Measurements from ENCODE around the gene SETD1B. TPM values are rescaled to one million over a fixed set of nuclear protein-coding genes. Genes with fewer than 3 reads are reported as not detected.

The SETD1B gene
- total and polyA plus RNA-seq, 2 donors (not counting 3 experiments of a cell fraction or from before 2014, with no cell fraction given) = 2.6 to 27.0 TPM

DNA sequence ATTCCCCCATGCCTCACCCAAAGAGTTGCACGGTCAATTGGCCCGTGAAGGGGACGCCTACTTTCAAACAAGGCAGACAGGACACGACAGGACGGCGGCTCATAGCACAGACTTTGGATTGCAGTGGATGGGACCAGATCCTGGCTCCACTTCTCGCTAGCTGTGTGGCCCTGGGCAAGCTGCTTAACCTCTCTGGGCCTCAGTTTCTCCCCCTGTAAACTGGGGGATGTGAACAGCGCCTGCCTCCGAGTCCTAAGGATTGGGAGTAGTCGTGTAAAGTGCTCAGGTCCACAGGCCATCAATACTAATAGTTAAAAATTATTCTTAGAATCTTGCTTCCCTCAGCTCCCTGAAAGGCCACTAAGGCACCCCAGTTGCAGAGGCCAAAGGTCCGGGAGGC is 23.4 kb upstream of the SETD1B start:
- POLR2A ChIA-PET = no interaction called here
- CTCF ChIA-PET = interaction anchor here (0.7 to 10.2 kb wide), 2 partner anchors 9 to 13 kb away, joined by 3 to 173 read pairs; partner anchors contain the start of gene RHOF

DNA sequence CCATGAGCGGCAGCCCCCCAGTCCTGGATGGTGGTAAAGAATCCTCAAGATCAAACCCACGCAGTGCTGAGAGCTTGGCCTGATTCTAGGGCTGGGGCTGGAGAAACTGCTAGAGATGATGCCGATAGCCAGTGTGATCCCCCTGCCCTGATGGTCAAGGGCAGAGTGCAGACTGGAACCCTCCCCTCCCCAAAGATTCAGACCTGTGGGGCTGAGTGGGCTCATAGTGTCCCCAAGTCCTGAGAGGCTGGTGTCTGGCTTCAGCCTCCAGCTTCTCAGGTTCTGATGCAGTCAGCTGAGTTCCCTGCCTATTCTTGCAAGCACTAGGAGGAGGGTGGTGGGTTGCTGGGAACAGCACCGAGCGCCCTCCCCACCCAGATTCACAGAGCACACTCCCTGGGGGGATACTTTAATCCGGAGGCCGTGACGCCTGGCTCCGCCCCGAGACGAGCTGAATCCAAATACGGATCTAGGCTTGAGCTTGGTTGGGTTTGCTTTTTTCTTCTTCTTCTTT is 22.3 kb upstream of the SETD1B start:
- no peaks in the 10 kb centered on the region for H4K20me1 ChIP-seq (replicated peaks; ENCODE audit: control insufficient read depth, extremely low read depth, insufficient read depth, low read length)
- TF ChIP-seq EZH2 (IDR thresholded peaks at IDR 0.05; ENCODE audit: borderline replicate concordance, low read depth, low read length, severe bottlenecking) (no peak), FOS (IDR thresholded peaks at IDR 0.05; ENCODE audit: borderline replicate concordance, insufficient read depth, low read length) (no peak), GATA2 (IDR thresholded peaks at IDR 0.05; ENCODE audit: insufficient read depth, insufficient read length, low read depth, low read length) (no peak), JUN (IDR thresholded peaks at IDR 0.05; ENCODE audit: borderline replicate concordance, insufficient read depth, insufficient read length, low read depth) (no peak), POLR2A (IDR thresholded peaks at IDR 0.05; ENCODE audit: low read depth, low read length) (no peak), MYC (IDR thresholded peaks at IDR 0.05; ENCODE audit: low read depth, low read length) (no peak), POLR2AphosphoS5 (IDR thresholded peaks at IDR 0.05; ENCODE audit: insufficient read depth, low read depth, low read length) (no peak)
- TF ChIP-seq, protein P1, sequence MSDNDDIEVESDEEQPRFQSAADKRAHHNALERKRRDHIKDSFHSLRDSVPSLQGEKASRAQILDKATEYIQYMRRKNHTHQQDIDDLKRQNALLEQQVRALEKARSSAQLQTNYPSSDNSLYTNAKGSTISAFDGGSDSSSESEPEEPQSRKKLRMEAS (IDR thresholded peaks at IDR 0.05; ENCODE audit: insufficient read depth, insufficient read length) = no peak
- TF ChIP-seq, protein P2, sequence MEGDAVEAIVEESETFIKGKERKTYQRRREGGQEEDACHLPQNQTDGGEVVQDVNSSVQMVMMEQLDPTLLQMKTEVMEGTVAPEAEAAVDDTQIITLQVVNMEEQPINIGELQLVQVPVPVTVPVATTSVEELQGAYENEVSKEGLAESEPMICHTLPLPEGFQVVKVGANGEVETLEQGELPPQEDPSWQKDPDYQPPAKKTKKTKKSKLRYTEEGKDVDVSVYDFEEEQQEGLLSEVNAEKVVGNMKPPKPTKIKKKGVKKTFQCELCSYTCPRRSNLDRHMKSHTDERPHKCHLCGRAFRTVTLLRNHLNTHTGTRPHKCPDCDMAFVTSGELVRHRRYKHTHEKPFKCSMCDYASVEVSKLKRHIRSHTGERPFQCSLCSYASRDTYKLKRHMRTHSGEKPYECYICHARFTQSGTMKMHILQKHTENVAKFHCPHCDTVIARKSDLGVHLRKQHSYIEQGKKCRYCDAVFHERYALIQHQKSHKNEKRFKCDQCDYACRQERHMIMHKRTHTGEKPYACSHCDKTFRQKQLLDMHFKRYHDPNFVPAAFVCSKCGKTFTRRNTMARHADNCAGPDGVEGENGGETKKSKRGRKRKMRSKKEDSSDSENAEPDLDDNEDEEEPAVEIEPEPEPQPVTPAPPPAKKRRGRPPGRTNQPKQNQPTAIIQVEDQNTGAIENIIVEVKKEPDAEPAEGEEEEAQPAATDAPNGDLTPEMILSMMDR (IDR thresholded peaks at IDR 0.05; ENCODE audit: extremely low read depth in 1 of 2, insufficient read depth in 1 of 2, low read depth in 1 of 2, low read length in 2 of 2) = no peak
- H3K27ac ChIP-seq (ENCODE audit: insufficient read depth, low read depth, low read length) = no peak overlapping the region
- no peak overlapping the region for H2AFZ ChIP-seq (ENCODE audit: low read depth, low read length)
- ChIA-PET CTCF (interaction anchor here (0.9 to 10.2 kb wide), 5 partner anchors 12 to 229 kb away, joined by 3 to 173 read pairs (median 4); partner anchors contain the start of gene RHOF), POLR2A (interaction anchor here (0.6 kb wide), 1 partner anchor 60 kb away, joined by 11 read pairs; no protein-coding TSS in a partner anchor)
- H3K9me1 ChIP-seq (replicated peaks; ENCODE audit: control insufficient read depth, extremely low read depth, insufficient read depth, low read length) = no peaks in the 10 kb centered on the region
- peaks cover 11% of the 10 kb centered on the region for H3K4me1 ChIP-seq (ENCODE audit: control insufficient read depth, extremely low read depth, insufficient read depth, low read length)
- intact Hi-C loops (cut with micrococcal nuclease) = no loop called here
- H3K79me2 ChIP-seq (ENCODE audit: control insufficient read depth, insufficient read depth, low read length) = no peaks in the 10 kb centered on the region
- H3K4me3 ChIP-seq (replicated peaks in 1 of 3; ENCODE audit: insufficient read depth in 1 of 3, low read depth in 1 of 3, low read length in 3 of 3) = no peak overlapping the region
- FAIRE-seq (no peak), DNase-seq (ENCODE audit: low read depth, low spot score) (no peak)
- H3K27me3 ChIP-seq (ENCODE audit: control insufficient read depth in 2 of 2, insufficient read depth in 2 of 2, low read length in 2 of 2) = no peaks in the 10 kb centered on the region
- dilution Hi-C loops (cut with MboI; ENCODE audit: extremely low pct_ligation_motif_present, low sequenced_read_pairs) = no loop called here
- no peaks in the 10 kb centered on the region for H3K36me3 ChIP-seq (ENCODE audit: control insufficient read depth in 2 of 2, extremely low read depth in 1 of 2, insufficient read depth in 2 of 2, low read length in 2 of 2)
- H3K9me3 ChIP-seq (replicated peaks; ENCODE audit: control insufficient read depth, insufficient read depth, low read length) = no peaks in the 10 kb centered on the region
- no peak overlapping the region for H3K4me2 ChIP-seq (ENCODE audit: insufficient read depth, low read length)
- no TSS peak for BruUV-seq (replicated peaks)
- no peak overlapping the region for H3K9ac ChIP-seq (replicated peaks; ENCODE audit: extremely low read depth, insufficient read depth, low read length)

More for the DNA sequence above, 23.4 kb upstream of the SETD1B start:
- Histone ChIP-seq H3K27me3 (ENCODE audit: control insufficient read depth in 2 of 2, insufficient read depth in 2 of 2, low read length in 2 of 2) (no peaks in the 10 kb centered on the region), H3K9me3 (replicated peaks; ENCODE audit: control insufficient read depth, insufficient read depth, low read length) (no peaks in the 10 kb centered on the region), H2AFZ (ENCODE audit: low read depth, low read length) (no peak overlapping the region), H3K9me1 (replicated peaks; ENCODE audit: control insufficient read depth, extremely low read depth, insufficient read depth, low read length) (no peaks in the 10 kb centered on the region), H3K27ac (ENCODE audit: insufficient read depth, low read depth, low read length) (no peak overlapping the region), H3K4me1 (ENCODE audit: control insufficient read depth, extremely low read depth, insufficient read depth, low read length) (peaks cover 11% of the 10 kb centered on the region), H3K4me2 (ENCODE audit: insufficient read depth, low read length) (no peak overlapping the region), H4K20me1 (replicated peaks; ENCODE audit: control insufficient read depth, extremely low read depth, insufficient read depth, low read length) (no peaks in the 10 kb centered on the region), H3K4me3 (replicated peaks in 1 of 3; ENCODE audit: insufficient read depth in 1 of 3, low read depth in 1 of 3, low read length in 3 of 3) (no peak overlapping the region), H3K9ac (replicated peaks; ENCODE audit: extremely low read depth, insufficient read depth, low read length) (no peak overlapping the region), H3K36me3 (ENCODE audit: control insufficient read depth in 2 of 2, extremely low read depth in 1 of 2, insufficient read depth in 2 of 2, low read length in 2 of 2) (no peaks in the 10 kb centered on the region), H3K79me2 (ENCODE audit: control insufficient read depth, insufficient read depth, low read length) (no peaks in the 10 kb centered on the region)
- FAIRE-seq (no peak), DNase-seq (ENCODE audit: low read depth, low spot score) (no peak)
- no peak for TF ChIP-seq FOS (IDR thresholded peaks at IDR 0.05; ENCODE audit: borderline replicate concordance, insufficient read depth, low read length)
- TF ChIP-seq POLR2A (IDR thresholded peaks at IDR 0.05; ENCODE audit: low read depth, low read length) = no peak
- TF ChIP-seq, protein P1 (IDR thresholded peaks at IDR 0.05; ENCODE audit: insufficient read depth, insufficient read length) = no peak
- TF ChIP-seq GATA2 (IDR thresholded peaks at IDR 0.05; ENCODE audit: insufficient read depth, insufficient read length, low read depth, low read length) = no peak
- TF ChIP-seq POLR2AphosphoS5 (IDR thresholded peaks at IDR 0.05; ENCODE audit: insufficient read depth, low read depth, low read length) = no peak
- intact Hi-C loops (cut with micrococcal nuclease) = no loop called here
- BruUV-seq (replicated peaks) = no TSS peak
- dilution Hi-C loops (cut with MboI; ENCODE audit: extremely low pct_ligation_motif_present, low sequenced_read_pairs) = no loop called here

Measured in endothelial cell of umbilical vein (primary cell).